Endothelial cell (in vitro differentiated cells): ENCODE results near the gene PACS2. TPM values are rescaled to one million over a fixed set of nuclear protein-coding genes. Genes with fewer than 3 reads are reported as not detected.
A peak's percentile ranks its signal among the peaks of the same experiment; 100 is the strongest.

ENCODE experiments used
- DNase-seq: peaks from one replicate; pipeline ENCODE4 v3.0.0; 2021; ENCODE audit warnings: low spot score
- H3K27ac Mint-ChIP-seq: one replicate; pipeline ENCODE4 v1.8.0; 2021; ENCODE audit warnings: mixed read lengths, inconsistent platforms; ENCODE audit not compliant: unreplicated experiment
- H3K27me3 Mint-ChIP-seq: one replicate; pipeline ENCODE4 v1.8.0; 2021; ENCODE audit warnings: mild to moderate bottlenecking, moderate library complexity, mixed read lengths, inconsistent platforms; ENCODE audit not compliant: unreplicated experiment
- H3K36me3 Mint-ChIP-seq: one replicate; pipeline ENCODE4 v1.8.0; 2021; ENCODE audit warnings: mild to moderate bottlenecking, low read depth, mixed read lengths, inconsistent platforms; ENCODE audit not compliant: unreplicated experiment
- H3K4me1 Mint-ChIP-seq: one replicate; pipeline ENCODE4 v1.8.0; 2021; ENCODE audit warnings: mild to moderate bottlenecking, mixed read lengths, inconsistent platforms; ENCODE audit not compliant: unreplicated experiment
- H3K4me3 Mint-ChIP-seq: one replicate; pipeline ENCODE4 v1.8.0; 2021; ENCODE audit warnings: mild to moderate bottlenecking, mixed read lengths, inconsistent platforms; ENCODE audit not compliant: unreplicated experiment
- H3K9me3 Mint-ChIP-seq: one replicate; pipeline ENCODE4 v1.8.0; 2021; ENCODE audit warnings: mixed read lengths, inconsistent platforms; ENCODE audit not compliant: unreplicated experiment
- CTCF ChIP-seq: fragments of 200-600 bp; sonication (generic); IDR thresholded peaks from one replicate; pipeline ENCODE4 v1.5.0; 2021; ENCODE audit warnings: antibody characterized with exemption; ENCODE audit not compliant: unreplicated experiment
- total RNA-seq: library from RNA; stranded (reverse); fragmentation: NEBNext Ultra II Directional; extraction: Animal tissue kit (Norgen Biotek cat#: 25700); gene quantifications from one replicate; pipeline ENCODE4 v1.2.1, GENCODE V29; 2021; ENCODE audit not compliant: unreplicated experiment

PACS2 gene
- total RNA-seq, 1 donor from 2014 or later: 113 TPM

- H3K9me3 Mint-ChIP-seq: no peaks in the 10 kb centered on the region
- H3K4me1 Mint-ChIP-seq: peaks cover 21% of the 10 kb centered on the region
- peak overlapping the region; percentile 92 for H3K4me3 Mint-ChIP-seq
- peaks cover 2% of the 10 kb centered on the region for H3K36me3 Mint-ChIP-seq
- TF ChIP-seq CTCF: no peak
- H3K27me3 Mint-ChIP-seq: peaks cover 19% of the 10 kb centered on the region
- no peak overlapping the region for H3K27ac Mint-ChIP-seq
- no peak for DNase-seq
Measured at GRCh38 chr14:105316577-105316941, 2.0 kb downstream of the PACS2 start.

- Mint-ChIP-seq H3K27me3 (peaks cover 19% of the 10 kb centered on the region), H3K27ac (no peak overlapping the region), H3K36me3 (peaks cover 2% of the 10 kb centered on the region), H3K4me3 (peak overlapping the region; percentile 47), H3K4me1 (peaks cover 21% of the 10 kb centered on the region), H3K9me3 (no peaks in the 10 kb centered on the region)
- DNase-seq: no peak
- no peak for TF ChIP-seq CTCF
Measured at GRCh38 chr14:105316968-105317510, 2.5 kb downstream of the PACS2 start.

- H3K27ac Mint-ChIP-seq: no peak overlapping the region
- H3K4me1 Mint-ChIP-seq: peaks cover 22% of the 10 kb centered on the region
- DNase-seq: no peak
- H3K9me3 Mint-ChIP-seq: no peaks in the 10 kb centered on the region
- peaks cover 4% of the 10 kb centered on the region for H3K36me3 Mint-ChIP-seq
- peaks cover 19% of the 10 kb centered on the region for H3K27me3 Mint-ChIP-seq
- peak overlapping the region; percentile 47 for H3K4me3 Mint-ChIP-seq
- TF ChIP-seq CTCF: no peak
Measured at GRCh38 chr14:105317546-105317945, 3.0 kb downstream of the PACS2 start.

- H3K4me3 Mint-ChIP-seq: no peak overlapping the region
- no peak for TF ChIP-seq CTCF
- no peak overlapping the region for H3K27ac Mint-ChIP-seq
- no peaks in the 10 kb centered on the region for H3K9me3 Mint-ChIP-seq
- H3K36me3 Mint-ChIP-seq: peaks cover 4% of the 10 kb centered on the region
- peaks cover 6% of the 10 kb centered on the region for H3K27me3 Mint-ChIP-seq
- peaks cover 14% of the 10 kb centered on the region for H3K4me1 Mint-ChIP-seq
- DNase-seq: no peak
Measured at GRCh38 chr14:105322791-105323556, 8.4 kb downstream of the PACS2 start.

GRCh38 chr14:105323663-105324062 is 9.1 kb downstream of the PACS2 start:
- no peak for DNase-seq
- no peak for TF ChIP-seq CTCF
- H3K9me3 Mint-ChIP-seq: no peaks in the 10 kb centered on the region
- peaks cover 14% of the 10 kb centered on the region for H3K4me1 Mint-ChIP-seq
- peaks cover 7% of the 10 kb centered on the region for H3K27me3 Mint-ChIP-seq
- no peak overlapping the region for H3K27ac Mint-ChIP-seq
- no peak overlapping the region for H3K4me3 Mint-ChIP-seq
- H3K36me3 Mint-ChIP-seq: peaks cover 4% of the 10 kb centered on the region
